CD4-positive, alpha-beta T cell treated with Interleukin-6 for 4 hours (primary cell): ENCODE measurements around the gene HELZ.
"Not testable (repeated sequence)": the region's sequence is repeated elsewhere in the genome, so short reads cannot be mapped to it uniquely, and the experiment has no call there.

Source experiments
- DNase-seq: peaks from one replicate; pipeline ENCODE4 v3.0.0-alpha.2; 2020; ENCODE audit warnings: mixed read lengths

The HELZ gene

DNA sequence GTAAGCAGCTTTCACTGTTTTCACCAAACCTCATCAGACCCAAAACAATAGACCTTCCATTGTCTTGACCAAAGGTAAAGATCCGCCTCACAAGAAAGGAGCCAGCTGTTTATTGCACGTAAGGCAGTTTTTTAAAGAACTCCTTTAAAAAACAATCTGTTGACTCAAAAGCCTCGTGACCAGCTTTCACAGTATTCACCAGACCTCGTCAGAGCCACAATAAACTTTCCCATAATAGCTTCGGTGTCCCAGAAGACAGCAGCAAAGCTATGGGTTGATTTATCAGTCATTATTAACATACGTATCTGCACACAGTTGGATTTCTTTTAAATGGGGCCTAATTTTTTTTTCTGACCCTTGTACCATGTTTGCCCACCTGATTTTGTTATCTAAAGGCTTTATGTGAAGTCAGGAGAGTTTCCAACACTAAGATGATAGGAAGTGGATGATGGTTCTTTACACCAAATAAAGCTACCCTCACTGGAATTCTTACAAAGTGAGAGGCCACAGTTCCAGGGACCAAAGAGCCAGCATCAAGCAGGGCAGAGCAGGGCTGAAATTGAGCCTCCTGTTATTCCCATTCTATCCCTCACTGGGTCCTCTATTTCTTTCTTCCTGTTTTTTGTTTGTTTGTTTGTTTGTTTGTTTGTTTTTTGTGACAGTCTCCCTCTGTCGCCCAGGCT lies 17.6 kb upstream of the HELZ start:
- DNase-seq, result no peak

- DNase-seq, result no peak
These were observed 15.4 kb upstream of the HELZ start for GRCh38 chr17:67260170-67260987.

DNA sequence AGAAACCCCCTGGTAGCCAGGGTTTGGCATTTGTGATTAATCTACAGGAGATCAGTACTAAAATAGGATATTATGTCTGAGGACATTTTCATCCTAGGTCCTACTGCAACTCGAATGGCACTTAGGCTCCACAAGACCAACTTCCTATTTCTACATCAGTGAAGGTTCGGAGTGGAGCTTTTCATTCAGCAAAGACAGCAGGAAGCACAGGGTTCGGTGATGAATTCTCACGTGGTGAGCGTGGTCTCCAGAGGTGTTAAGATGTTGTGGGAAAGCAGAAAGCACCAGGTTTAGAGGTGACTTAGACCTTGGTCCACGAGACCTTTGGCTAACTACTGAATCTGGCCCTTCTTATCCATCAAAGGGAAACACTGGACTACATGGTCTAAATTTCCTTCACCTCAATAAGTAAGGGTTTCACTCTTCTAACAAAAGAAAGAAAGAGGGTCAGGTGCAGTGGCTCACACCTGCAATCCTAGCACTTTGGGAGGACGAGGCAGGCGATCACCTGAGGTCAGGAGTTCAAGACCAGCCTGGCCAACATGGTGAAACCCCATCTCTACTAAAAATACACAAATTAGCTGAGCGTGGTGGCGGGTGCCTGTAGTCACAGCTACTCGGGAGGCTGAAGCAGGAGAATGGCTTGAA lies 13.9 kb upstream of the HELZ start:
- peak; percentile 19 for DNase-seq

DNA sequence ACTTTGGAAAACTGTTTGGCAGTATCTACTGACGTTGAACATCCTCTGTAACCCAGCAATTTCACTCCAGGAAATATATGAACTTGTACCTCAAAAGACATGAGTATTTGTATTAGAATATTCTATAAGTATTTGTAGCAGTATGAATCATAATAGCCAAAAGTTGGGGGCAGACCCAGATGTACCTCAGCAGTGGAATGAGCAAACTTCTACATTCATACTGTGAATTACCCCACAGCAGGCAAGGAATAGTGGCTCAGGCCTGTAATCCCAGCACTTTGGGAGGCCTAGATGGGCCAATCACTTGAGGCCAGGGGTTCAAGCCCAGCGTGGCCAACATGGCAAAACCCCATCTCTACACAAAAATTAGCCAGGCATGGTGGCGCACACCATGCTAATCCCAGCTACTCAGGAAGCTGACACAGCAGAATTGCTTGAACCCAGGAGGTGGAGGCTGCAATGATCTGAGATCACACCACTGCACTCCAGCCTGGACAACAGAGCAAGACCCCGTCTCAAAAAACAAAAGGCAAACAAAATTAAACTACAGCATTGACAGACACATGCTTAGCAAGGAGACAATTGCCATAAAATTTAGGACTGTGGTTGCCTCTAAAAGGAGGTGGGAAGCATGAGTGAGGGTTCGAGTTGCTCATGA lies 11.2 kb upstream of the HELZ start:
- DNase-seq, result no peak

- DNase-seq, result no peak
These were observed 8.4 kb upstream of the HELZ start for GRCh38 chr17:67253384-67253783.

- not testable (repeated sequence) for DNase-seq
These were observed 6.6 kb upstream of the HELZ start for GRCh38 chr17:67251586-67251985.

DNA sequence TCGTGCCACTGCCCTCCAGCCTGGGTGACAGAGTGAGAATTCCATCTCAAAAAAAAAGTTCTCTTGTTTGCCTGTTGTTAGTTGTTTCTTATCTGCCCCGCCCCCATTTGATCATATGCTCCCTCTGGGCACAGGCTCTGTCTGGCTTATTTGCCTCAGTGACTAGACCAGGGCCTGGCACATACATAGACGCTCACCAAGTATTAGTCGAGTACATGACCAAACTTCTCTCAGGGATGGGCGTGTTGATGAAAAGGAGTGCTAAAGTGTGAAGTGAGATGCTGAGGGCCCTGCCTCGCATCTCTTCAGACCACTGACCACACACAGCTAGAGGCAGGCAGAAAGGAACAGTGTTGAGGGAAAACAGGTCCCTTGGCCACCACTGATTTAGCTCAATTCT lies 3.3 kb upstream of the HELZ start:
- DNase-seq, result no peak

GRCh38 chr17:67247416-67247900 lies 2.5 kb upstream of the HELZ start:
- no peak for DNase-seq

GRCh38 chr17:67246653-67247415 lies 1.8 kb upstream of the HELZ start:
- DNase-seq, result peak; percentile 58

DNA sequence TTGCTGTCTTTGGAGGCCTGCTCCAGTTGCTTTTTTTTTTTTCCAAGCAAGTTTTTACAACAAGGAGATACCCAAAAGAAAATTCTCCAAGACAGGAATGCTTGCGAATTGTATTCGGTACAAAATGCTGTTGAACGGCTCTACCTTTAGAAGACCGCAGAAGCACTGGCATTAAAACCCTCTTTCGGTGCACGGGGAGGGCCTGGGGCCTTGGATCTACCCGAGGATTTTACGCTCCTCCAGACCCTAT lies 1.3 kb upstream of the HELZ start:
- no peak for DNase-seq

DNA sequence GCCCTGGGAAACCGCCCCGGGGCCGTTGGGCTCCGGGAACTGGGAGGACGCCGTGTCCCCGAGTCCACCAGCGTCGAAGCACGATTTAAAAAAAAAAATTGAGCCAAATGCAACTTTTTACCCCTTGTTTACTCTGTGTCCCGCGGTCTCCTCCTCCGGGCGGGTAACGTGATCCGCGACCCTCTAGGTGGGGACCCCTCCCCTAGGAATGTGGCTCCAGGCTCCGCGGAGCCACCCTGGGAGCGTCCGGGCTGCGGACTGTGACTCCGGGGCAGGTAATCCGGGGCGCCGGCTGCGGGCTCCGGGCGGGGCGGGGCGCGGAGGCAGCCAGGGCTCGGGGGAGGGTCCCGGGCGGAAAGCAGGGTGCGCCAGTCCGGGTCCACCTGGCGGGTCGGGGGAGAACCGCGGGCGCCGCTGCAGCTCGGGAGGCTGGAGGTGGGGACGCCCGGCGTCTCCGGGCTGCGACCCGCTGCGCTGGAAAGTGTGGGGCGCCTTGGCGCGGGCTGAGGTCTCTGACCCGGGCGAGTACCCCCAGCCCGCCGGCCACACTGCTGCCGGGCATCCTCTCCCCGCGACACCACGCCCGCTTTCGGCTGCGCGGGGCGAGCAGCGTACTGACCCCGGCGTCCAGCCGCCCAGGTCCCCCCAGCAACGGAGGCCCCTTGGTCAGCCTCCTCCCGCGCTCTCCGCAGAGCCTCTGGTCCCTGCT lies 852 bp upstream of the HELZ start:
- DNase-seq, result peak; percentile 58

DNA sequence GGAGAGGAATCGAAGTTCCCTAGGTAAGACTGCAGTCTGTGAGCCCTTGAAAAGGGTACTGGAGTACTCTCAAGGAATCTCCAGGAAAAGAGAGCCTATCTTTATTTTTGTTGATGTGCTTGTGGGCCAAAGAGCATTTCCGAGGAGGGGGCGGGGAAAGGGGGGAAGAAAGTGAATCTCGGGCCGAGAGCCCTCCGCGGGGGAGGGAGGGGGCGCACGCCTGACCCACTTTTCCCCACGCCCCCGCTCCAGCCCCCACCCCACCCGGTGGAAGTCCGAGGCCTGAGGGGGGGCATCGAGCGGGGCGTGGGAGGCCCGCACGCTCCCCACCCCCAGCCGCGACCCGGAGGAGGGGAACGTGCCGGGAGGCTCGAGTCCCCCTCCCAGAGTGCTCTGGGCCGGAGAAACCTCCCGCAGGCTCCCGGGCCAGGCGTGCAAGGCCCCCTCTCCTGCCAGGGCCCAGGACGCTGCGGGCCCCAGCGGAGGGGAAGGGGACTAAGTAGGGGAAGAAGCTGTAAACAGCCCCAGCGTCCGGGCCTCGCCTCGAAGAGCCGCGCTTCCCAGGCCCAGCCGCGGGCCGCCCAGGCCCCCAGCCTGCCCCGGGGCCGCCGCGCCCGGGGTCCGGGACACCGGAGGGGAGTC lies 444 bp downstream of the HELZ start:
- DNase-seq, result peak; percentile 27

GRCh38 chr17:67243284-67243683 lies 1.7 kb downstream of the HELZ start:
- DNase-seq, result no peak

DNA sequence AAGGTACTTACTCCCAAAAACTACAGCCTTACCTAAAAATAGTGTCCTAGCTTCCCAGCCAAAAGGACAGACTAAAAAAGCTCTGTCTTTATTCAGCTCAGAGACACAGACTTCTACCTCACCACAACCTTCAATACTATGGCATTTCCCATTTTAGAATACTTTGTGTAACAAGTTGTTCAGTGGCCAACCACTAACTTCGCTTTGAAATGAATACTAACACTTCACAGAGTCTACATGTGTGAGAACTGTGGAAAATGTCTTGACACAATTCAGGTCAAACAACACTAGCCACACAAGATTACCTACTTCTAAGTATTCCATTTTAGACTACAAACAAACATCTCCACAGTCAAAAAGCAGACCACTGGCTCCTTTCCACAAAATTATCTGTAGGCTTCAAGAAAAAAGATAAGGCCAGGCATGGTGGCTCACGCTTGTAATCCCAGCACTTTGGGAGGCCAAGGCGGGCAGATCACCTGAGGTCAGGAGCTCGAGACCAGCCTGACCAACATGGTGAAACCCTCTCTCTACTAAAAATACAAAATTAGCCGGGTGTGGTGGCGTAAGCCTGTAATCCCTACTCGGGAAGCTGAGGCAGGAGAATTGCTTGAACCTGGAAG lies 3.2 kb downstream of the HELZ start:
- no peak for DNase-seq

GRCh38 chr17:67239597-67239996 lies 5.4 kb downstream of the HELZ start:
- no peak for DNase-seq

DNA sequence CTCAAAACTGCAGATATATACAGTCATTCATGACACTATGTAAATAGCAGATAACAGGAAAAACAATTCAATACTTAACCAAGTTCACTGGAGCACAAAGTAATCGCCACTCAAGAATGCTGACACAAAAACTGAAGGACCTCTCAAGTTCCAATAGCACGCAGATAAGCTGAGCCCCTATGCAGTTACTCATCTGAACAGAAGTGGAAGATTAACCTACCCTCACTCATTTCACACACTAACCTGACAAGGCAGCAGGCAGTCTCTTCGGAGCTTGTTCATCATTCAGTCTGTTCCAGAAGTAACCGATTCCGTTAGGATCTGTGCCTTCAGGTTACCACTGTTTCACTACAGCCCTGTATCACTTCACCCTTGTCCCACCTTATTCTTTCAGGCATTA lies 6.0 kb downstream of the HELZ start:
- no peak for DNase-seq

DNA sequence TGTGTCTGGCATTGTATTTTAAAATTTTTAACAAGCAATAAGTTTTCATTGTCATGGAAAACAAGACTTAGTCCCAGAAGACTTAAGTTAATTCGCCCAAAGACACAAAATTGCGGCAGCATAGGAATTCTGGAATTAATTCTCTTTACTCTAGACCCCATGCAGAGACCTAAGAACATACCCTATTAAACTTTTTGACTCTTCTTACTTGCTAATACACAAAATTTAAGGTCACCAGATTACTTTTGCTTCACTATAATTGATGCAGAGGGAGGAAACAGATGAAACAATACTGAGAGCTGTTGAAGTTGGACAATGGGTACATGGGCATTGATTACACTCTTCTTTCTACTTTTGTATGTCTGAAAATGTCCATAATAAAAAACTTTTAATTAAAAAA lies 12.6 kb downstream of the HELZ start:
- no peak for DNase-seq

GRCh38 chr17:67229109-67229955 lies 15.7 kb downstream of the HELZ start:
- DNase-seq, result no peak

GRCh38 chr17:67227488-67227887 lies 17.5 kb downstream of the HELZ start:
- no peak for DNase-seq

GRCh38 chr17:67225316-67225715 lies 19.7 kb downstream of the HELZ start:
- no peak for DNase-seq
